Prostate gland (tissue), 2 donors: ENCODE measurements around the gene C1orf53. TPM values are rescaled to one million over a fixed set of nuclear protein-coding genes. Genes with fewer than 3 reads are reported as not detected.
"Not testable (repeated sequence)": the region's sequence is repeated elsewhere in the genome, so short reads cannot be mapped to it uniquely, and the experiment has no call there.

Experiments
- DNase-seq: peaks from one replicate; pipeline ENCODE4 v3.0.0-alpha.2; 2019; ENCODE audit warnings: low spot score
- H3K27ac ChIP-seq, 2 donors: fragments of 200-600 bp; sonication (generic); 2 replicates each; pipeline ENCODE4 v1.5.1; 2017 to 2019
- H3K27me3 ChIP-seq: fragments of 200-600 bp; sonication (generic); replicated peaks from 2 replicates; pipeline ENCODE4 v1.5.1; 2019; ENCODE audit not compliant: insufficient read depth
- H3K36me3 ChIP-seq, 2 donors: fragments of 200-600 bp; sonication (generic); 1 replicate in 1 of 2; 2 replicates in 1 of 2; pipeline versions ENCODE4 v1.5.1 to v1.8.1; 2017 to 2019
- H3K4me1 ChIP-seq: fragments of 200-600 bp; sonication (generic); replicated peaks from 2 replicates; pipeline ENCODE4 v1.5.1; 2019
- H3K4me3 ChIP-seq, 2 donors: fragments of 200-600 bp; sonication (generic); 2 replicates each; pipeline ENCODE4 v1.5.1; 2017 to 2019
- H3K9me3 ChIP-seq: fragments of 200-600 bp; sonication (generic); 2 replicates; pipeline ENCODE4 v1.5.1; 2017
- POLR2A ChIP-seq: fragments of 450-650 bp; IDR thresholded peaks from one replicate; pipeline ENCODE4 v1.6.1; 2016; ENCODE audit warnings: antibody characterized with exemption, mild to moderate bottlenecking
- POLR2AphosphoS5 ChIP-seq: sonication (generic); formaldehyde crosslinking; IDR thresholded peaks from one replicate; pipeline ENCODE4 v1.6.1; 2017; ENCODE audit warnings: antibody characterized with exemption
- WGBS: methylation state at CpG from one replicate; pipeline ENCODE4 v1.1.5; 2018; 5-methylcytosine and 5-hydroxymethylcytosine counted together
- intact Hi-C: fragments of 100-400 bp; cut with DNase I; formaldehyde crosslinking; loops from one replicate; pipeline ENCODE4 v1.14.2; 2022
- total RNA-seq, 2 donors: library from RNA; depleted of rRNA; stranded (reverse); fragments of >200 nt; gene quantifications; one replicate each; pipeline ENCODE4 v1.1.0, GENCODE V29; 2016
- TF ChIP-seq, protein P1 (sequence below), 4 experiments: fragments of 200-600 bp in 2 of 4; fragments of 450-650 bp in 2 of 4; sonication (generic) in 2 of 4; IDR thresholded peaks; 1 replicate in 3 of 4; 2 replicates in 1 of 4; pipeline ENCODE4 v1.5.1; 2016 to 2019; ENCODE audit warnings: antibody characterized with exemption in 4 of 4, mild to moderate bottlenecking in 2 of 4, moderate library complexity in 2 of 4

Gene C1orf53
- total RNA-seq, 2 donors from 2014 or later, result 3.9 to 13.2 TPM

DNA sequence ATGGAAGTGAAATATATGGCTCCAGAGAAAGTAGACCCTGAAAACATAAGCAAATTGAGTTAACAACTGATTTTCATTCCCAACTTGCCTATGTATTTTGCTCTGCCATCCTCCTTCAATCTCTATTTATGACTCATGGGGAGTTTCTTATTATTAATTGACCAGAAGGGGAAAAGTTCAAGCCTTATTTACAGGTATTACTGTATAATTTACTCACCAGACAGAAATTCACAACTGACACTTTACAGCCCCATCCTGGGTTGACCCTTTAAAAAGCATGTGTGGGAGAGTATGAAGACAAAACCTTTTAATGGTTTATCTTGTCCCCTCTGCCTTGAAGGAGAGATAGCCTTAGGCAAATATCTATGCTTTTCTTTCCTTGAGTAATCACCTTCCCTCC lies 39.8 kb upstream of the C1orf53 start:
- Histone ChIP-seq H3K27ac (no peak overlapping the region), H3K4me3 (no peak overlapping the region), H3K4me1 (no peaks in the 10 kb centered on the region), H3K27me3 (no peaks in the 10 kb centered on the region), H3K9me3 (no peaks in the 10 kb centered on the region), H3K36me3 (no peaks in the 10 kb centered on the region)
- no peak for TF ChIP-seq POLR2A
- TF ChIP-seq, protein P1, sequence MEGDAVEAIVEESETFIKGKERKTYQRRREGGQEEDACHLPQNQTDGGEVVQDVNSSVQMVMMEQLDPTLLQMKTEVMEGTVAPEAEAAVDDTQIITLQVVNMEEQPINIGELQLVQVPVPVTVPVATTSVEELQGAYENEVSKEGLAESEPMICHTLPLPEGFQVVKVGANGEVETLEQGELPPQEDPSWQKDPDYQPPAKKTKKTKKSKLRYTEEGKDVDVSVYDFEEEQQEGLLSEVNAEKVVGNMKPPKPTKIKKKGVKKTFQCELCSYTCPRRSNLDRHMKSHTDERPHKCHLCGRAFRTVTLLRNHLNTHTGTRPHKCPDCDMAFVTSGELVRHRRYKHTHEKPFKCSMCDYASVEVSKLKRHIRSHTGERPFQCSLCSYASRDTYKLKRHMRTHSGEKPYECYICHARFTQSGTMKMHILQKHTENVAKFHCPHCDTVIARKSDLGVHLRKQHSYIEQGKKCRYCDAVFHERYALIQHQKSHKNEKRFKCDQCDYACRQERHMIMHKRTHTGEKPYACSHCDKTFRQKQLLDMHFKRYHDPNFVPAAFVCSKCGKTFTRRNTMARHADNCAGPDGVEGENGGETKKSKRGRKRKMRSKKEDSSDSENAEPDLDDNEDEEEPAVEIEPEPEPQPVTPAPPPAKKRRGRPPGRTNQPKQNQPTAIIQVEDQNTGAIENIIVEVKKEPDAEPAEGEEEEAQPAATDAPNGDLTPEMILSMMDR (IDR thresholded peaks at IDR 0.05), result no peak
- no peak for TF ChIP-seq POLR2AphosphoS5
- DNase-seq, result no peak
- intact Hi-C loops, result no loop called here

DNA sequence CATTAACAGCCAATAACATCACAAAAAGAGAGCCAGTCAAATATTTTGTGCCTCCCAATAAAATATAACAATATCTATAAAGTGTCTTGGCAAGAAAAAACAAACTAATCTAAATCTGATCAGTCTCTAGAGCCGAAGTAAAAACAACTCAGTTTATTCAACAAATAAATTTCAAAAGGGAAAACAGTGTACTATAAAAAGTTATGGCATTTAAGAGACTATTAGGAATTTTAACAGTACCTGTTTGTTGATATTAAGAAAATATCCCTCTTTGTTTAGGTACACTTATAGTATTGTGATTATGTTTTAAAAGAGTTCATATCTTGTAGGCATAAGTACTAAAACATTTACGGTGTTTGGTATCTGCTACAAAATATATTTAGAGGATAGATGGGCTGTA lies 36.6 kb upstream of the C1orf53 start:
- no peaks in the 10 kb centered on the region for H3K9me3 ChIP-seq
- no peak overlapping the region for H3K27ac ChIP-seq
- no peaks in the 10 kb centered on the region for H3K4me1 ChIP-seq
- H3K27me3 ChIP-seq, result no peaks in the 10 kb centered on the region
- 22% methylated on average over 2 of the region's 2 CpGs for WGBS
- no peak overlapping the region for H3K4me3 ChIP-seq
- H3K36me3 ChIP-seq, result no peaks in the 10 kb centered on the region
- no peak for DNase-seq
- TF ChIP-seq POLR2A (no peak), POLR2AphosphoS5 (no peak)
- TF ChIP-seq, protein P1 (IDR thresholded peaks at IDR 0.05), result no peak
- intact Hi-C loops, result loop anchor here (5.0 kb wide), 1 partner anchor 249 kb away; no protein-coding TSS in a partner anchor

DNA sequence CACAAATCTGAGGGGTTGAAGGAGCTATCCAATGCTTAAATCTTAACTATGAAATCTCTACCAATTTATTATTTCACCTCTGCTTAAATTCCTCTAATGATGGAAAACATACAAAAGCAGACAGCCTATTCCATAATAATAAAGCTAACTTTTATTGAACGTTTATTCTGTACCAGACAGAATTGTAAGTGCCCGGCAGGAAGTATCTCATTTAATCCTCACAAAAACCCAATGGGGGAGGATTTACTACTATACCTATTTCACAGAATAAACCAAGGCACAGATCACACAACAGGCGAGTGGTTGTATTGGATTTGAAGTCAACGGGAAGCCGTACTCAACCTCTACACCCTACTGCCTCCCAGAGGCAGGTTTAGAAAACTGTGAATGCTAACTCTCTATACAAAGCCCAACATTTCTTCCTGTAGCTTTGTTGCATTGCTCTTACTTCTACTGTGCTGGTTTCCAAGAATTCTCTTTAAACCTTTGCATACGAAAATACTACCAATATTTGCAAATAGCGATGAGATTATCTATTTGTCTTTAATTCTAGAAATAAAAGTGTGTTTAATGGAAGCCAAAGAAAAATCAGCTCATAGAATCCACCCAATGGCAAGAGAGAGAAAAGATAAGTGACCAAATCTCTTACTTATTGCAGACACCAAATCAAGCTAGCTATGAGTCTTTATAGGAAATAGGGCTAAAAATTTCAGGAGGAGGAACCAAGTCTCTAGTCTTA lies 33.5 kb upstream of the C1orf53 start:
- TF ChIP-seq POLR2A (no peak), POLR2AphosphoS5 (peak; percentile 13)
- TF ChIP-seq, protein P1 (IDR thresholded peaks at IDR 0.05), result peak; percentile 17 to 60 (median 42)
- Histone ChIP-seq H3K36me3 (no peaks in the 10 kb centered on the region), H3K27me3 (no peaks in the 10 kb centered on the region), H3K9me3 (no peaks in the 10 kb centered on the region), H3K27ac (no peak overlapping the region), H3K4me3 (no peak overlapping the region), H3K4me1 (no peaks in the 10 kb centered on the region)
- intact Hi-C loops, result loop anchor here (5.0 kb wide), 1 partner anchor 252 kb away; no protein-coding TSS in a partner anchor
- 9% methylated on average over 7 of the region's 7 CpGs for WGBS
- DNase-seq, result peak; percentile 25

DNA sequence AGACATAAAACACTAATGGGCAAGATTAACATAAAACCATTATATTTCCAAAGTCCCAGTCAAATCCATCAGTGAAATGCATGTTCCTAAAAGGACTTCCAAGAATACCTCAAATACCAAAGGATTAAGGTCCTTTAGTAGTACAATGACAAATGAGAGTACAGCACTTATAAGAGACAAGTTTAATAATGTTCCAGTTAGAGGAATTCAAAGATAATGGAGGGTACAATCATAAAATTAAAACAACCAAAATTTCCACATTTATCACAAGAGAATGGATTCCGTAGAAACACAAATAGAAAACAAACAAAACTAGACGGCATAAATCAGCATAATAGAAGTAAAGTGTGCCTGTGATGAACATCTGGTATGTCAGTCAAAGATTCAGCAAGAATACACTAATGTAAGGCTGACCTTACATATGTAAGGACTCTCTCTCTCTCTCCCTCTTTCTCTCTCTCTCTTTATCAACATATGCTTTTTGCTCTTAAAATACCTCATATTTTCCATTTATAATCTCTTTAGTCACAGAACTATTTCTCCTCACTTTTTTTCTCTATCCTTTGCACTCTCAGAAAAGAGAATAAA lies 32.8 kb upstream of the C1orf53 start:
- H3K27ac ChIP-seq, result no peak overlapping the region
- intact Hi-C loops, result loop anchor here (5.0 kb wide), 1 partner anchor 252 kb away; no protein-coding TSS in a partner anchor
- TF ChIP-seq POLR2AphosphoS5, result no peak
- no peaks in the 10 kb centered on the region for H3K9me3 ChIP-seq
- no peak for DNase-seq
- no peaks in the 10 kb centered on the region for H3K27me3 ChIP-seq
- no peaks in the 10 kb centered on the region for H3K36me3 ChIP-seq
- H3K4me1 ChIP-seq, result no peaks in the 10 kb centered on the region
- no peak overlapping the region for H3K4me3 ChIP-seq
- WGBS, result 63% methylated on average over 2 of the region's 2 CpGs

DNA sequence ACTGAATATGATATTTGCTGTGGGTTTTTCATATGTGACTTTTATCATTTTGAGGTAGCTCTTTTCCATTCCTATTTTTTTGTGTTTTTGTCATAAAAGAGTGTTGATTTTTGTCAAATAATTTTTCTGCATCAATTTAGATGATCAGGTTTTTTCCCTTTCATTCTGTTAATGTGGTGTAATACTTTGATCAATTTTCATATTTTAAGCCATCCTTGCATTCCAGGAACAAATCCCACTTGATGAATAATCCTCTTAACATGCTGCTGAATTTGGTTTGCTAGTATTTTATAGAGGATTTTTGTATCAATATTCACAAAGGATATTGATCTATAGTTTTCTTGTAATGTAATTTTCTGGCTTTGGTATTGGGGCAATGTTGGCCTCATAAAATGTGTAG lies 25.5 kb upstream of the C1orf53 start:
- Histone ChIP-seq H3K27me3 (no peaks in the 10 kb centered on the region), H3K9me3 (no peaks in the 10 kb centered on the region), H3K4me3 (no peak overlapping the region), H3K27ac (no peak overlapping the region), H3K4me1 (no peaks in the 10 kb centered on the region), H3K36me3 (no peaks in the 10 kb centered on the region)
- TF ChIP-seq POLR2A (no peak), POLR2AphosphoS5 (no peak)
- TF ChIP-seq, protein P1 (IDR thresholded peaks at IDR 0.05), result no peak
- no peak for DNase-seq
- intact Hi-C loops, result no loop called here

DNA sequence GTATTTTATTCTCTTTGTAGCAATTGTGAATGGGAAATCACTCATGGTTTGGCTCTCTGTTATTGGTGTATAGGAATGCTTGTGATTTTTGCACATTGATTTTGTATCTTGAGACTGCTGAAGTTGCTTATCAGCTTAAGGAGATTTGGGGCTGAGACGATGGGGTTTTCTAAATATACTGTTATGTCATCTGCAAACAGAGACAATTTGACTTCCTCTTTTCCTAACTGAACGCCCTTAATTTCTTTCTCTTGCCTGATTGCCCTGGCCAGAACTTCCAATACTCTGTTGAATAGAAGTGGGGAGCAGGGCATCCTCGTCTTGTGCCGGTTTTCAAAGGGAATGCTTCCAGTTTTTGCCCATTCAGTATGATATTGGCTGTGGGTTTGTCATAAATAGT lies 22.0 kb upstream of the C1orf53 start:
- H3K36me3 ChIP-seq, H3K4me3 ChIP-seq, H3K27ac ChIP-seq, H3K27me3 ChIP-seq, DNase-seq, H3K4me1 ChIP-seq, H3K9me3 ChIP-seq, intact Hi-C loops: not testable (repeated sequence)
- WGBS, result 86% methylated on average over 4 of the region's 4 CpGs

DNA sequence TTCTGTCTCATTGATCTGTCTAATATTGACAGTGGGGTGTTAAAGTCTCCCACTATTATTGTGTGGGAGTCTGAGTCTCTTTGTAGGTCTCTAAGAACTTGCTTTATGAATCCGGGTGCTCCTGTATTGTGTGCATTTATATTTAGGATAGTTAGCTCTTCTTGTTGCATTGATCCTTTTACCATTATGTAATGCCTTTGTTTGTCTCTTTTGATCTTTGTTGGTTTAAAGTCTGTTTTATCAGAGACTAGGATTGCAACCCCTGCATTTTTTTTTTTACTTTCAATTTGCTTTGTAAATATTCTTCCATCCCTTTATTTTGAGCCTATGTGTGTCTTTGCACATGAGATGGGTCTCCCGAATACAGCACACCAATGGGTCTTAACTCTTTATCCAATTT lies 20.2 kb upstream of the C1orf53 start:
- H3K27ac ChIP-seq, DNase-seq, H3K4me1 ChIP-seq, H3K27me3 ChIP-seq, intact Hi-C loops, H3K4me3 ChIP-seq, H3K9me3 ChIP-seq, H3K36me3 ChIP-seq: not testable (repeated sequence)
- 88% methylated on average over 2 of the region's 2 CpGs for WGBS
